Endothelial cell (in vitro differentiated cells): ENCODE measurements around the gene PNKP. TPM values are rescaled to one million over a fixed set of nuclear protein-coding genes. Genes with fewer than 3 reads are reported as not detected.

Experiments
- DNase-seq: peaks from one replicate; pipeline ENCODE4 v3.0.0; 2021; ENCODE audit warnings: low spot score
- H3K27ac Mint-ChIP-seq: one replicate; pipeline ENCODE4 v1.8.0; 2021; ENCODE audit warnings: mixed read lengths, inconsistent platforms; ENCODE audit not compliant: unreplicated experiment
- H3K27me3 Mint-ChIP-seq: one replicate; pipeline ENCODE4 v1.8.0; 2021; ENCODE audit warnings: mild to moderate bottlenecking, moderate library complexity, mixed read lengths, inconsistent platforms; ENCODE audit not compliant: unreplicated experiment
- H3K36me3 Mint-ChIP-seq: one replicate; pipeline ENCODE4 v1.8.0; 2021; ENCODE audit warnings: mild to moderate bottlenecking, low read depth, mixed read lengths, inconsistent platforms; ENCODE audit not compliant: unreplicated experiment
- H3K4me1 Mint-ChIP-seq: one replicate; pipeline ENCODE4 v1.8.0; 2021; ENCODE audit warnings: mild to moderate bottlenecking, mixed read lengths, inconsistent platforms; ENCODE audit not compliant: unreplicated experiment
- H3K4me3 Mint-ChIP-seq: one replicate; pipeline ENCODE4 v1.8.0; 2021; ENCODE audit warnings: mild to moderate bottlenecking, mixed read lengths, inconsistent platforms; ENCODE audit not compliant: unreplicated experiment
- H3K9me3 Mint-ChIP-seq: one replicate; pipeline ENCODE4 v1.8.0; 2021; ENCODE audit warnings: mixed read lengths, inconsistent platforms; ENCODE audit not compliant: unreplicated experiment
- total RNA-seq: library from RNA; stranded (reverse); fragmentation: NEBNext Ultra II Directional; extraction: Animal tissue kit (Norgen Biotek cat#: 25700); gene quantifications from one replicate; pipeline ENCODE4 v1.2.1, GENCODE V29; 2021; ENCODE audit not compliant: unreplicated experiment
- TF ChIP-seq, protein P1 (sequence below): fragments of 200-600 bp; sonication (generic); IDR thresholded peaks from one replicate; pipeline ENCODE4 v1.5.0; 2021; ENCODE audit warnings: antibody characterized with exemption; ENCODE audit not compliant: unreplicated experiment

Gene PNKP
- total RNA-seq, 1 donor from 2014 or later = 96.0 TPM

DNA sequence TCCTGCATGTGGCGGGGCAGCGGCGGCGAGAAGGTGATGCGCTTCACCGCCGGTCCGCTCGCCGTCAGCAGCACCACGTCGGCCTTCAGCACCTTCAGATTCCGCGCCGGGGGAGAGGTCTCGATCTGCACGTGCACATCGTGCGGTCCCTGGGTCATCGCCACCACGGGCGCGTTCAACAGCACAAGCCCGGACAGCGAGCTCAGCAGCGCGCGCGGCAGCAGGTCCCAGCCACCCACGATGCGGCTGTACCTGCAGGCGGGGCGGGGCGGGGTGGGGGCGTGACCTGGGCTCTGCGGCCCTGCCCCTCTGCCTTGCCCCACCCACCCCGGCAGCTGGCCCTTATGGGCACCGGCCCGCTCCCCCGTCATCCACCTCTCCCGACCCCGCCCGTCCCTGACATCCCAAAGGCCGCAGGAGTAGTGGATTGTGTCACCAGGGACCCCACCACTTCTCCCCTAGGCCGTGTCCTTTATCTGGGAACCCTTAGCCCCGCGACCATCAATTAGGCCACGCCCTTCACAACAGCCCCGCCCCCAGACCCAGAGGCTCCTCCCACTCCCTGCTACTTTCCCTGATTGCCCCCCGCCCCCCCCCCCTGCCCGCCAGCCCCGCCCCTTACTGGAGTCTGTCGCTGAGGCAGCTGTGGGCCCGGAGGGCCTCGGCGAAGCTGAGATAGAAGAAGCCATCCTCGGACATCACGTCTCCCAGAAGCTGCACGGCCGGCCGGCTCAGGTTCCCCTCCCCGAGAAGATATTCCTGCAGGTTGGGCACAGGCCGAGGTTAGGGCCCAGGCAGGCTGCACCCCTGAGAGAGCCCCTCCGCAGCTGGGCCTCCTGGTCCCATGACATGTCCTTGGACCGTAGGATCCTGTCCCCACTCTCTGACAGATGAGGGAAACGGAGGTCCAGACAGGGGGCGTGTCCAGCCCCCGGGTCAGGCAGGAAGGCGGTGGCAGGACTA is 23.3 kb upstream of the PNKP start:
- no peaks in the 10 kb centered on the region for H3K4me1 Mint-ChIP-seq
- H3K27me3 Mint-ChIP-seq = peaks cover 23% of the 10 kb centered on the region
- TF ChIP-seq, protein P1, sequence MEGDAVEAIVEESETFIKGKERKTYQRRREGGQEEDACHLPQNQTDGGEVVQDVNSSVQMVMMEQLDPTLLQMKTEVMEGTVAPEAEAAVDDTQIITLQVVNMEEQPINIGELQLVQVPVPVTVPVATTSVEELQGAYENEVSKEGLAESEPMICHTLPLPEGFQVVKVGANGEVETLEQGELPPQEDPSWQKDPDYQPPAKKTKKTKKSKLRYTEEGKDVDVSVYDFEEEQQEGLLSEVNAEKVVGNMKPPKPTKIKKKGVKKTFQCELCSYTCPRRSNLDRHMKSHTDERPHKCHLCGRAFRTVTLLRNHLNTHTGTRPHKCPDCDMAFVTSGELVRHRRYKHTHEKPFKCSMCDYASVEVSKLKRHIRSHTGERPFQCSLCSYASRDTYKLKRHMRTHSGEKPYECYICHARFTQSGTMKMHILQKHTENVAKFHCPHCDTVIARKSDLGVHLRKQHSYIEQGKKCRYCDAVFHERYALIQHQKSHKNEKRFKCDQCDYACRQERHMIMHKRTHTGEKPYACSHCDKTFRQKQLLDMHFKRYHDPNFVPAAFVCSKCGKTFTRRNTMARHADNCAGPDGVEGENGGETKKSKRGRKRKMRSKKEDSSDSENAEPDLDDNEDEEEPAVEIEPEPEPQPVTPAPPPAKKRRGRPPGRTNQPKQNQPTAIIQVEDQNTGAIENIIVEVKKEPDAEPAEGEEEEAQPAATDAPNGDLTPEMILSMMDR = peak; percentile 27
- peaks cover 13% of the 10 kb centered on the region for H3K36me3 Mint-ChIP-seq
- DNase-seq = no peak
- no peak overlapping the region for H3K4me3 Mint-ChIP-seq
- H3K27ac Mint-ChIP-seq = no peak overlapping the region
- no peaks in the 10 kb centered on the region for H3K9me3 Mint-ChIP-seq

DNA sequence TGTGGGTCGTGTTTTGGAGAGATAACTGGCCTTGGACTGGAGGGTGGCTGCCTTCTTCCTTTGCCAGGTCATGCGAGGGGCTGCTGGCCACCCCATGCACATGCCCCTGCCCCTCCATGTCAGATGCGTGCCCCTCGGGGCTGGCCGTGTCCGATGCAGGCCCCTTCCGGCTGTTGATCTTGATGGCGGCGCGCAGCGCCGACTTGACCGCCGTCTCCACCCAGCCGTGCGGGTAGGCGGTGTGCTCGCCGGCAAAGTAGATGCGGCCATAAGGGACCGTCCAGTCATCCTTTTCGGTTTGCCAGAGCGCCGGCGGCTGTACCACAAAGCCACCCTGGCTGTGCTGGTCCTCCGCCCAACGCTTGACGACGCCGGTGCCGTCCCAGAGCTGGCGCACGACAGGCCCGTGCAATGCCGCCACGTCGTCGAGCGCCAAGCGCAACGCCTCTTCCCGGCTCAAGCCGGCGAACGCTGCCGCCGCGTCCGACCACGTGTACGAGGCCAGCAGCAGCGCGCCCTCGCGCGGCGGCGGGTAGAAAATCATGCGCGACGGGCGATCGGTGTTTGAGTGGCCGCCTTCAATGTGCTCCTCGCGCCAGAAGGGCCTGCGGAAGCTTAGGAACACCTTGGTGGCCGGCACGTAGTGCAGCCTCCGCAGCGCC is 22.4 kb upstream of the PNKP start:
- Mint-ChIP-seq H3K36me3 (peaks cover 15% of the 10 kb centered on the region), H3K4me1 (no peaks in the 10 kb centered on the region), H3K27me3 (peaks cover 23% of the 10 kb centered on the region), H3K27ac (no peak overlapping the region), H3K4me3 (no peak overlapping the region), H3K9me3 (no peaks in the 10 kb centered on the region)
- DNase-seq = peak; percentile 78
- TF ChIP-seq, protein P1 = peak; percentile 82

DNA sequence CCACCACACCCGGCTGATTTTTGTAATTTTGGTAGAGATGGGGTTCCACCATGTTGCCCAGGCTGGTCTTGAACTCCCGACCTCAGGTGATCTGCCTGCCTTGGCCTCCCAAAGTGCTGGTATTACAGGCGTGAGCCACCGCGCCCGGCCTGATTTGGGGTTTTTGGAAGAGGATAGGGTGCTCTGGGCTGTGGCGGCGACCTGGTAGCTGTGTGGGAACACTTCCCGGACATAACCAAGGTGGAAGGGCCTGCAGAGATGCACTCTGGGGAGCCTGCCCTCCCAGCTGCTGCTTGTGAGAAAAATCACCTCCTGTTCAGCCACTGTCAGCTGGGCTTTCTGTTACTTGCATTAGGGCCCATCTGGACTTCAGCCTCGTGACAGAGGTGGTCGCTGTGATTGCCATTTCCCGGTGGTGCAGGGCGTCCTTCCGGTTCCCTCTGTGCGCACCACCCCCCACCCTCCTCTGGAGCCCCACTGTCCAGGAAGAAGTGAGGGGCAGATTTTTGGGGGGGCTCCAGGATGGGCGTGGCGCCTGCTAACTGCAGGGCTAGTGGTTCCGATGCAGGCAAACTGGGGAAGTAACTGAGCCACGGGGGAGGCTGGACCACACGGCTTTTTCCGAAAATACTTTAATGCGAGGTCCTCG is 21.8 kb upstream of the PNKP start:
- Mint-ChIP-seq H3K36me3 (peaks cover 20% of the 10 kb centered on the region), H3K27ac (no peak overlapping the region), H3K4me1 (no peaks in the 10 kb centered on the region), H3K4me3 (no peak overlapping the region), H3K27me3 (peaks cover 23% of the 10 kb centered on the region), H3K9me3 (no peaks in the 10 kb centered on the region)
- TF ChIP-seq, protein P1 = no peak
- no peak for DNase-seq

DNA sequence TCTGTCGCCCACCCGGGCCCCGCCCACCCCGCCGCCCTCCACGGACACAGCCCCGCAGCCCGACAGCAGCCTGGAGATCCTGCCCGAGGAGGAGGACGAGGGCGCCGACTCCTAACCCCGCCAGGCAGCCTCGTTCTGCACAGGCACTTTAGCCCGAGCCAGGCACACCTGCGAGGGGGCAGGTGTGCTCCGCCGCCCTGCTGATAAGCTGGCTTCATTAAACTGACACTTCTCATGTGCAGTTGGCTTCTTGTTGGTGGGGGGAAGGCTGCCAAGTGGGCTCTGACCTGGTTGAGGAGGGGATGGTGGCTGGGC is 21.1 kb upstream of the PNKP start:
- no peak for DNase-seq
- no peaks in the 10 kb centered on the region for H3K9me3 Mint-ChIP-seq
- no peak overlapping the region for H3K27ac Mint-ChIP-seq
- peaks cover 22% of the 10 kb centered on the region for H3K36me3 Mint-ChIP-seq
- no peaks in the 10 kb centered on the region for H3K4me1 Mint-ChIP-seq
- TF ChIP-seq, protein P1 = no peak
- no peak overlapping the region for H3K4me3 Mint-ChIP-seq
- peaks cover 23% of the 10 kb centered on the region for H3K27me3 Mint-ChIP-seq
